SK-N-MC (cell line): ENCODE results near the gene NEDD4L.

Experiments used
- EZH2 ChIP-seq: fragments of 200-600 bp; sonication (generic); IDR thresholded peaks from one replicate; pipeline ENCODE4 v1.6.1; 2017; ENCODE audit warnings: antibody characterized with exemption
- POLR2AphosphoS5 ChIP-seq: IDR thresholded peaks from 2 replicates; pipeline ENCODE4 v1.6.1; 2012; ENCODE audit warnings: mild to moderate bottlenecking, low read depth, low read length, borderline replicate concordance

DNA sequence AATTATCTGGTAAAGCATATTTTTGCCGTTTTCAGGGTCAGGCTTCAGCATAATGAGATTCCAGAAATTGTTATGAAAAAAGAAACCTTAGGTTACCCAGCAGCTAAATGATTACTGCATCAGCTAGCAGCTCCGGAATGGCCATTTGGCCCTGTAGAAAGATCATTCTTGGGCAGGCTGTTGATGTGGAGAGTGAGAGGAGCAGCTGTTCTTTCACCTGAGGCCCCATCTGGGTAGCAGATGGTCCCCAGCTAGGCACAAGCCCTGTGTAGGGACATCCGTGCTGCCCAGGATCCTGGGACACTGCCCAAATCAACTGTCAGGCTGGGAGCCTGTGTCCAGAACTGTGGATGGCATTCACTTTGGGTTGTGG, 61.8 kb downstream of the NEDD4L start:
- TF ChIP-seq POLR2AphosphoS5, result no peak
- TF ChIP-seq EZH2, result no peak
